Adrenal gland (tissue), 12 donors: ENCODE results near the gene DRC3. TPM values are rescaled to one million over a fixed set of nuclear protein-coding genes. Genes with fewer than 3 reads are reported as not detected.

Experiments
- DNase-seq, 7 donors: peaks; one replicate each; pipeline ENCODE4 v3.0.0-alpha.2; 2019 to 2020
- H3K27ac ChIP-seq, 5 donors: fragments of 200-600 bp; sonication (generic) in 4 of 5; 1 replicate in 3 of 5; 2 replicates in 2 of 5; pipeline versions ENCODE4 v1.5.1 to v1.8.0; 2016 to 2020; ENCODE audit warnings: mild to moderate bottlenecking in 1 of 5
- H3K27me3 ChIP-seq: fragments of 200-600 bp; 2 replicates; pipeline ENCODE4 v1.8.0; 2021
- H3K36me3 ChIP-seq, 2 donors: fragments of 200-600 bp; replicated peaks in 1 of 2; 1 replicate in 1 of 2; 2 replicates in 1 of 2; pipeline versions ENCODE4 v1.5.1 to v1.8.0; 2018 to 2022
- H3K4me1 ChIP-seq, 2 donors: fragments of 200-600 bp; replicated peaks in 1 of 2; 1 replicate in 1 of 2; 2 replicates in 1 of 2; pipeline versions ENCODE4 v1.5.1 to v1.8.0; 2018 to 2021
- H3K4me3 ChIP-seq, 4 donors: fragments of 200-600 bp; sonication (generic) in 3 of 4; one replicate each; pipeline ENCODE4 v1.5.1; 2016 to 2018
- H3K9me3 ChIP-seq, 3 donors: fragments of 200-600 bp; sonication (generic) in 1 of 3; replicated peaks in 1 of 3; 1 replicate in 2 of 3; 2 replicates in 1 of 3; pipeline versions ENCODE4 v1.5.1 to v1.8.0; 2016 to 2021
- POLR2A ChIP-seq, 2 donors: fragments of 450-650 bp; IDR thresholded peaks; one replicate each; pipeline ENCODE4 v1.6.1; 2017; ENCODE audit warnings: antibody characterized with exemption in 2 of 2, mild to moderate bottlenecking in 2 of 2, moderate library complexity in 1 of 2
- WGBS, 4 donors: extraction: QIAGEN DNeasy Blood & Tissue Kit in 2 of 4; methylation state at CpG; one replicate each; pipeline versions ENCODE4 v1.1.5 to v1.1.7; 2013 to 2017; 5-methylcytosine and 5-hydroxymethylcytosine counted together
- intact Hi-C, 2 donors: fragments of 100-400 bp; cut with DNase I; formaldehyde crosslinking; loops; one replicate each; pipeline versions ENCODE4 v1.14.1 to v1.15.0; 2022 to 2023
- polyA plus RNA-seq, 3 donors: library from polyadenylated mRNA; stranded (reverse); fragments of 200-250 nt in 2 of 3; fragments of 350-450 nt in 1 of 3; fragmentation: Illumina TruSeq in 1 of 3; extraction: RNeasy Lipid Tissue Mini Kit (QIAGEN cat#74804) in 1 of 3; gene quantifications; one replicate each; pipeline ENCODE4 v1.2.3, GENCODE V29; 2013 to 2014
- total RNA-seq, 9 donors: library from RNA; depleted of rRNA in 4 of 9; stranded (reverse); fragments of >200 nt in 4 of 9; fragments of 120-200 nt in 1 of 9; fragmentation: NEBNext Ultra II Directional in 1 of 9; extraction: Animal tissue kit (Norgen Biotek cat#: 25700) in 1 of 9; gene quantifications; one replicate each; pipeline versions ENCODE4 v1.1.0 to v1.2.4, GENCODE V29; 2013 to 2023
- TF ChIP-seq, protein P1 (sequence below), 6 experiments: fragments of 450-650 bp in 4 of 6; fragments of 200-600 bp in 2 of 6; sonication (generic) in 1 of 6; IDR thresholded peaks; 1 replicate in 5 of 6; 2 replicates in 1 of 6; pipeline versions ENCODE4 v1.5.1 to v1.8.0; 2016 to 2021; ENCODE audit warnings: antibody characterized with exemption in 6 of 6, mild to moderate bottlenecking in 2 of 6, moderate library complexity in 1 of 6
- donor health status: healthy with polysubstance abuse.
- donor health status: Bipolar disorder and iron deficiency.
- donor health status: DM: yes; HTN: yes; CAD: no.
- donor health status: DM: no; HTN: no; CAD: no.
- donor health status: DM: no; HTN: no; CAD: no.
- donor health status: DM: yes; HTN: yes; CAD: no.

Gene DRC3
- total and polyA plus RNA-seq, 12 donors = 0.17 to 21.3 (median 3.6) TPM

DNA sequence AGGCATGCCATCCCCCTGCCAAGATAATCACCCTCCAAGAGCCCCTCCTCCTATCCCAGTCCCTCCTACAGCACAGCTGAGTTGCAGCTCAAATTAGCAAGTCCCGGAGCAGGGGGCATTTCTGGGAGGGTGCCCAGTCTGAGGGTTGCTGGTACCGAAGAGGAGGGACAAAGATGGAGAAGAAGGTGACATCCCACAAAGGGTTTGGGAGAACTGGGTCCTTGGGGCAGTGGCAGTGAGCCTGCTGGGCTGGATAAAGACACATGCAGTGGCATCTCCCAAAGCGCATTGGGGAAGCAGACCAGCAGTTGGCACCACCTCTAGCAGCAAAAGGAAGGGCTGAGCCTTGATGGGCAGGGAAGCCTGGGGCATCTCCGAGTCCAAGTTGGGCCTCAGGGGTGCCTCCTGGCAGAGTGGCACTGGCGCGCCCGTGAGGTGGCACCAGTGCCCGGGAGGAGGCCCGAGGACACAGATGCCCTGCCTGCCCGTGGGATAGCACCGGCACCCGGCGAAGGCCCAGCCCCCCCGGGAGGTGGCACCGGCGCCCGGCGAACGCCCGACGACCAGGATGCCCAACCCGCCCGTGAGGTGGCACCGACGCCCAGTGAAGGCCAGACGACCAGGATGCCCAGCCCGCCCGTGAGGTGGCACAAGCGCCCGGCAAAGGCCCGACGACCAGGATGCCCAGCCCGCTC is 1.1 kb upstream of the DRC3 start:
- Histone ChIP-seq H3K4me3 (peak overlapping the region; percentile 66 to 95 (median 70)), H3K27me3 (no peaks in the 10 kb centered on the region), H3K9me3 (no peaks in the 10 kb centered on the region), H3K36me3 (no peaks in the 10 kb centered on the region), H3K4me1 (peaks cover 15 to 40% of the 10 kb centered on the region in 2 donors), H3K27ac (peak overlapping the region; percentile 67 to 95 (median 90))
- WGBS, 4 donors = 1 to 2% (median 2%) methylated on average over 9 to 33 of the region's 33 CpGs
- no peak for TF ChIP-seq POLR2A (IDR thresholded peaks at IDR 0.05)
- TF ChIP-seq, protein P1, sequence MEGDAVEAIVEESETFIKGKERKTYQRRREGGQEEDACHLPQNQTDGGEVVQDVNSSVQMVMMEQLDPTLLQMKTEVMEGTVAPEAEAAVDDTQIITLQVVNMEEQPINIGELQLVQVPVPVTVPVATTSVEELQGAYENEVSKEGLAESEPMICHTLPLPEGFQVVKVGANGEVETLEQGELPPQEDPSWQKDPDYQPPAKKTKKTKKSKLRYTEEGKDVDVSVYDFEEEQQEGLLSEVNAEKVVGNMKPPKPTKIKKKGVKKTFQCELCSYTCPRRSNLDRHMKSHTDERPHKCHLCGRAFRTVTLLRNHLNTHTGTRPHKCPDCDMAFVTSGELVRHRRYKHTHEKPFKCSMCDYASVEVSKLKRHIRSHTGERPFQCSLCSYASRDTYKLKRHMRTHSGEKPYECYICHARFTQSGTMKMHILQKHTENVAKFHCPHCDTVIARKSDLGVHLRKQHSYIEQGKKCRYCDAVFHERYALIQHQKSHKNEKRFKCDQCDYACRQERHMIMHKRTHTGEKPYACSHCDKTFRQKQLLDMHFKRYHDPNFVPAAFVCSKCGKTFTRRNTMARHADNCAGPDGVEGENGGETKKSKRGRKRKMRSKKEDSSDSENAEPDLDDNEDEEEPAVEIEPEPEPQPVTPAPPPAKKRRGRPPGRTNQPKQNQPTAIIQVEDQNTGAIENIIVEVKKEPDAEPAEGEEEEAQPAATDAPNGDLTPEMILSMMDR (IDR thresholded peaks at IDR 0.05) = no peak
- intact Hi-C loops = no loop called here
- peak; percentile 63 to 79 (median 65) for DNase-seq

DNA sequence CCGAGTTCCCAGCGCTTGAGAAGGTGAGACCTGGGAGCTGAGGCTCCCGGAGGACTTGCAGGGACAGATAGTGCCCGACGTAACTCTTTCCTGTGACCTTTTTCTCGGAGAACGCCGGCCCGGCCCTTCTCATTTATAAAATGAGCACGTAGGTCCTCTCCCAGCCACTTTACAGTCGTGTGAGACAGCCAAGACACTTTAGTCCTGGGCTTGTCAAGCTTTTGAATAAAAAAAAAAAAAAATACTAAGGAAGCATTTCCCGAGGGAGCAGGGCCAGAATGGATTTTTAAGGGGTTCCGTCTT is 241 bp downstream of the DRC3 start:
- no peaks in the 10 kb centered on the region for H3K9me3 ChIP-seq
- no peaks in the 10 kb centered on the region for H3K27me3 ChIP-seq
- intact Hi-C loops = no loop called here
- no peak for TF ChIP-seq POLR2A (IDR thresholded peaks at IDR 0.05)
- TF ChIP-seq, protein P1 (IDR thresholded peaks at IDR 0.05) = no peak
- 3 to 4% (median 3%) methylated on average over 13 of the region's 13 CpGs for WGBS, 4 donors
- H3K27ac ChIP-seq = peak overlapping the region in 2 of 5 donors; percentile 52 to 58
- H3K4me1 ChIP-seq = peaks cover 15 to 34% of the 10 kb centered on the region in 2 donors
- no peaks in the 10 kb centered on the region for H3K36me3 ChIP-seq
- peak overlapping the region in 2 of 4 donors; percentile 42 to 43 for H3K4me3 ChIP-seq
- no peak for DNase-seq

DNA sequence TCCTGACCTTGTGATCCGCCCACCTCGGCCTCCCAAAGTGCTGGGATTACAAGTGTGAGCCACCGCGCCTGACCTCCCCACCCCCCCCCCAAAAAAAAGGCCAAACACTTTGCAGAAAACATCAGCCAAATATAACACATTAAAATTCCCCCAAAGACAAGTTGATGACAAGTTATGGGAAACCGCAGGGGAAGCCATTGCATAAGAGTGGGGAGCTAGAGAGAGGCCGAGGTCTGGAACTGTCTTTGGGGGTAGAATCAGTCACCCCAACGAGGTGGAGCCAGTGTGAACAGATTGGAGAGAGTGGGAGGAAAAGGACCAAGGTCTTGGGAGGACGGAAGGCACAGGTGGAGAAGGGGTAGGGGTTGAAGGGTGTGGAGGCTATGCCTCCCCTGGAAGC is 2.8 kb downstream of the DRC3 start:
- H3K27ac ChIP-seq = no peak overlapping the region
- TF ChIP-seq POLR2A (IDR thresholded peaks at IDR 0.05) = no peak
- TF ChIP-seq, protein P1 (IDR thresholded peaks at IDR 0.05) = no peak
- H3K36me3 ChIP-seq = no peaks in the 10 kb centered on the region
- no peaks in the 10 kb centered on the region for H3K27me3 ChIP-seq
- H3K4me1 ChIP-seq = peaks cover 15 to 19% of the 10 kb centered on the region in 2 donors
- no peaks in the 10 kb centered on the region for H3K9me3 ChIP-seq
- DNase-seq = no peak
- no peak overlapping the region for H3K4me3 ChIP-seq
- intact Hi-C loops = no loop called here
- 65 to 72% (median 67%) methylated on average over 6 to 8 of the region's 8 CpGs for WGBS, 4 donors

DNA sequence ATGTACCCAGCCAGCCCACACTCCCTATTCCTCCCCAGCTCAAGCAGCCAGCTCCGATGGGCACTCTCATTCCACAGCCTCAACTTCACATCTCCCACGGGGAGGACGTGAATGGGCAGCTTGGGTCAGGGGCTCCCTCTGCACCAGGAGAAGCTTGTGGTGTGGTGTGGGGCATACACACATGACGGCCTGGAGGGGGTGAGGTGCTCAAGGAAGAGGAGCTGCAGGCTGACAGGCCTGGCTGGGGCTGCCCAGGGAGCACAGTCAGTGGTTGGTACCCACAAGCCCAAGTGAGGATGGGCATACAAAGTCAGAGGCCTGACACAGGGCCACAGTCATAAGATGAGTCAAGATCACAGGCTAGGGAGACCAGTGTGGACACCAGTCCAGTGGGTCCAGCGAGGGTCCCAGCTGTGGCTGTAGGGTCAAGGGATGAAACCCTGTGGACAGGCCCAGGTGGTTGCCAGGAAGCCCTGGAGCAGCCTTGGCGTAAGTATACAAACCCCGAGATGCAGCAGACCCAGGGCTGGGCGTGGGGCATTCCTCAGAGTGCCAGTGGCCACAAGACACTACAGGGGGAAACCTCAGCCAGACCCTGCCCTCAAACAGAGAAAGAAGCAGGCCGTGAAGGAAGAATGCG is 4.4 kb downstream of the DRC3 start:
- intact Hi-C loops = no loop called here

More for the DNA sequence above, 4.4 kb downstream of the DRC3 start:
- DNase-seq = no peak
- Histone ChIP-seq H3K27ac (no peak overlapping the region), H3K4me3 (no peak overlapping the region), H3K27me3 (no peaks in the 10 kb centered on the region), H3K4me1 (peaks cover 5 to 7% of the 10 kb centered on the region in 2 donors), H3K9me3 (no peaks in the 10 kb centered on the region), H3K36me3 (no peaks in the 10 kb centered on the region)
- TF ChIP-seq, protein P1 (IDR thresholded peaks at IDR 0.05) = no peak
- TF ChIP-seq POLR2A (IDR thresholded peaks at IDR 0.05) = no peak
- WGBS, 4 donors = 77 to 89% (median 82%) methylated on average over 8 to 10 of the region's 10 CpGs
